NB4 (cell line): Measurements from ENCODE around the gene ESR2.

ENCODE experiments used
- DNase-seq: peaks from one replicate; pipeline ENCODE4 v3.0.0; 2010; ENCODE audit warnings: low read depth
- H3K4me3 ChIP-seq: one replicate; pipeline ENCODE4 v1.5.1; 2011; ENCODE audit warnings: mild to moderate bottlenecking, low read depth, low read length, moderate library complexity
- MAX ChIP-seq: IDR thresholded peaks from 2 replicates; pipeline ENCODE4 v1.6.1; 2011; ENCODE audit warnings: low read depth, low read length
- MYC ChIP-seq: IDR thresholded peaks from 2 replicates; pipeline ENCODE4 v1.6.1; 2011; ENCODE audit warnings: low read depth, low read length
- POLR2A ChIP-seq: IDR thresholded peaks from 2 replicates; pipeline ENCODE4 v1.6.1; 2011; ENCODE audit warnings: mild to moderate bottlenecking; ENCODE audit not compliant: insufficient read length; ENCODE audit errors: extremely low read depth
- TF ChIP-seq, protein P1 (sequence below): IDR thresholded peaks from one replicate; pipeline ENCODE4 v1.5.1; 2012; ENCODE audit warnings: low read depth, low read length

ESR2 gene

GRCh38 chr14:64238631-64239030 is 55.5 kb downstream of the ESR2 start:
- H3K4me3 ChIP-seq, result no peak overlapping the region
- TF ChIP-seq POLR2A (no peak), MAX (no peak), MYC (no peak)
- TF ChIP-seq, protein P1, sequence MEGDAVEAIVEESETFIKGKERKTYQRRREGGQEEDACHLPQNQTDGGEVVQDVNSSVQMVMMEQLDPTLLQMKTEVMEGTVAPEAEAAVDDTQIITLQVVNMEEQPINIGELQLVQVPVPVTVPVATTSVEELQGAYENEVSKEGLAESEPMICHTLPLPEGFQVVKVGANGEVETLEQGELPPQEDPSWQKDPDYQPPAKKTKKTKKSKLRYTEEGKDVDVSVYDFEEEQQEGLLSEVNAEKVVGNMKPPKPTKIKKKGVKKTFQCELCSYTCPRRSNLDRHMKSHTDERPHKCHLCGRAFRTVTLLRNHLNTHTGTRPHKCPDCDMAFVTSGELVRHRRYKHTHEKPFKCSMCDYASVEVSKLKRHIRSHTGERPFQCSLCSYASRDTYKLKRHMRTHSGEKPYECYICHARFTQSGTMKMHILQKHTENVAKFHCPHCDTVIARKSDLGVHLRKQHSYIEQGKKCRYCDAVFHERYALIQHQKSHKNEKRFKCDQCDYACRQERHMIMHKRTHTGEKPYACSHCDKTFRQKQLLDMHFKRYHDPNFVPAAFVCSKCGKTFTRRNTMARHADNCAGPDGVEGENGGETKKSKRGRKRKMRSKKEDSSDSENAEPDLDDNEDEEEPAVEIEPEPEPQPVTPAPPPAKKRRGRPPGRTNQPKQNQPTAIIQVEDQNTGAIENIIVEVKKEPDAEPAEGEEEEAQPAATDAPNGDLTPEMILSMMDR, result no peak
- DNase-seq, result no peak

DNA sequence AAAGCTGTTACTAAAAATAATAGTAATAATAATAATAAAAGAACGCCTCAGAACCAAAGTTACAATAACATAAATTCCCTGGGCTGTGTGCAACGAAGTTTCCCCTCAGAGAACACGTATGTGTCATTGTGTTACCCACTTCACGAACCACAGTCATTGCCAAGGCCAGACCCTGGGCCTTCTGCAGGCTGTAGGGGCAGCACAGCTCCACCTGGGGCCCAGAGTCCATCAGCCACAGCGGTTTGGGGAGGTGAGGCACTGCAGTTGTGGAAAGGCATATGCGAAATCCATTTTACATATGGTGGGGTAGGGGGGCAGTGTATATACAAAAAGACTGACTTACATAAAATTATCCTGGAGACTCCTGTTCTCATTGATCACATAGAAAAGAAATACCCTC is 56.1 kb downstream of the ESR2 start:
- TF ChIP-seq, protein P1, result no peak

DNA sequence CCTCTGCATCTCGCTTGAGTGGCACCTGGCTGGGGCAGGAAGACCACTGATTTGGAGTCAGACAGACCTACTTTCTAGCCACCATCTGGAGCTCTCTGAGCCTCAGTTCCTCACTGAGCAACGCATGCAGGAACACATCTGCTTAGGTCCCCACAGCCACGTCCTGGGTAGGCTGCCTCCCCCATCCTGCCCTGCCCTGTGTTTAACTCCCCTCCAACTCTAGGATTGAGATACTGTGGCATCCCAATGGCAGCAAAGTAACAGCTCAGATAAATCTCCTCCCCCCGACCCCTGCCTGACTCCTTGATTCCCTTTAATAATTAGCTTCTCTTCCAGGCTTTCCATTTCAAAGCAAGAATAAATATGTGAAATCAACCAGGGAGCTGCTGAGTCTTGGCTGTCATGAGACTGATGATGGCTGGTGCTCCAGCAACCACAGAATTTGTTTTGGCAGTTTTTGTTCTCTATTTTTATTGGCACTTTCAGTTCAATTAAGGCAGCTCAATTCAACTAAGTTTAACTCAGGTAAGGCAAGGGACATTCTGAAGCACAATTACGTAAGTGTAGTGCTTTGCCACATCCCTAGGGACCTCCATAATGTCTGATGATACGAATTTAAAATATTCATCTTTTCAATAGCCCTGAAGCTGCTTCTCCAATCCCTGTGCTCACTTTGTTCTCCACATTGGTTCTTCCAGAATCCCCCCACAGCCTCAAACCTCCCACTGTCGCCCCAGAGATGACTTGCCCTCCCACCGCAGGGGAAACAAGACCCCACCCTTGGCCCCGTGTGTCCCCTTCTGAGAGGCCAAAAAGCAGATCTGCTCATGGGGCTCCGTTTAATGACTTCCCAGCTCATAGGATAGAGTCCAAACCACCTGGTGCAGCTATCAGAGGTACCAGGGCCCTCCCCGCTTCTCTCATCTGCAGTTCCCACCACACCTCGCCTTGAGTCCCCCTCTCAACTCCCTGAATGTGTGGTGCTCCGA is 58.2 kb downstream of the ESR2 start:
- no peak for TF ChIP-seq MYC
- TF ChIP-seq, protein P1, result no peak
- TF ChIP-seq POLR2A, result no peak
- TF ChIP-seq MAX, result no peak
- no peak for DNase-seq
- no peak overlapping the region for H3K4me3 ChIP-seq

More for the DNA sequence above, 56.1 kb downstream of the ESR2 start:
- DNase-seq, result no peak
- no peak overlapping the region for H3K4me3 ChIP-seq

DNA sequence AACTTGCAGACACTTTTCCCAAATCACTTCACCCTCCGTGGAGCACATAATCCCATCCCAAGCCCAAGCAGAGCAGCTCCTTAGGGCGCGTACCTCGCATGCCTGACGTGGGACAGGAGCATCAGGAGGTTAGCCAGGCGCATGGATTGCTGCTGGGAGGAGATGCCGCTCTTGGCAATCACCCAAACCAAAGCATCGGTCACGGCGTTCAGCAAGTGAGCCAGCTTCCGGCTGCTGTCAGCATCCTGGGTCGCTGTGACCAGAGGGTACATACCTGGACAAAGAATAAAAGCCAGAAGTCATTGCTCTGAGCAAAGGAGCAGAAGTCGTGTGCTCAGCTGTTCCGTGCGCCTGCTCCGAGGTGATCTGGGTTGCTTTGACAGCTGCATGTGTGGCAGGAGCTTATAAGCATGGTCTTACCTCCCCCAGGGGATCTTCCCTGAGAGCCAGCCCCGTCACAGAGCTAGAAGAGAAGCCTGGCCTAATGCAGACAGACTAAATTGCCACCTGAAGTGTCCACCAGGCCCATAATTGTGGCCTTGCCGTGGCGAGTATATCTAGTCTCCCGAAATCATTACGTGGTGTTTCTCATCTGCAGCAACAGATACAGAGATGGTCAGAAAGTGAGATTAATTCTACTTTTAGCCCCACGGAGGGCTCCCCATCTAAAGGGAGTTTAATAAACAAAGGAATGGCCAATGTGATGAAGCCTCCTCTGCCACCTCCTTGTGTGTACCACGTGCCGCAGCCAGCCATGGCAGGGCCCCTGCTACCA is 59.1 kb downstream of the ESR2 start:
- TF ChIP-seq, protein P1, result no peak
- TF ChIP-seq POLR2A (no peak), MAX (no peak), MYC (no peak)
- H3K4me3 ChIP-seq, result no peak overlapping the region
- DNase-seq, result no peak

DNA sequence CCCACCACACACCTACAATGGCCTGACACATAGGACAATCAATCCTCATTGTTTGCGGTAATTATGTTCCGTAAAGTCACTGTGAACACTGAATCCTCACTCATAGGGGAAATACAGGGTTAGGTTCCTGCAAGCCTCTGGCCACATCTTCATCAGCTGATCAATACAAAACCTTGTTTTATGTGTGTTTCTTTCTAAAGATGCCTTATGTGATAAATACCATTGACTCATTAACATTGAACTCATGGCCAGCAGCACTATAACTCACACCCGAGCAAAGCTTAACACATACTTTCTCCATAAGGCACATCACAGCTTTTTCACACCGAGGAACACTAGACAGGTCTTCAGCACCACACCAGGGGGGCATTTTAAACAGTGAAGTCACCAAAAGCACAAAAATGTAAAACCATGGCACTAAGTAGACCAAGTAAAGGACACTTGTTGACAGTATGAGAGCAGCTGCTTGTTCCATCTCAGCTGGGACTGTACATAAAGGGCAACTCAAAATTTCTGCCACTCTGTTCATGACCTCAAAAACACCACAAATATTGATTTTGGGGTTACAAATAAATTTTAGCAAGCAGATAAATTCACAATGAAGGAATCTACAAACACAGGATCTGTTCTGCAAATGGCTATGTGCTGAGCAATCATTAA is 60.5 kb downstream of the ESR2 start:
- H3K4me3 ChIP-seq, result no peak overlapping the region
- DNase-seq, result no peak
- TF ChIP-seq, protein P1, result no peak
- TF ChIP-seq POLR2A (no peak), MAX (no peak), MYC (no peak)
